Astrocyte (in vitro differentiated cells and primary cell): ENCODE measurements around the gene TBC1D3B.

Experiments used
- EZH2 ChIP-seq: IDR thresholded peaks from 2 replicates; pipeline ENCODE4 v1.6.1; 2012; ENCODE audit warnings: mild to moderate bottlenecking, low read length, inconsistent platforms; ENCODE audit not compliant: insufficient read depth
- TF ChIP-seq, protein P1 (sequence below): IDR thresholded peaks from 2 replicates; pipeline ENCODE4 v1.5.1; 2011; ENCODE audit warnings: low read depth, mild to moderate bottlenecking, inconsistent platforms, low read length, moderate library complexity; ENCODE audit not compliant: insufficient read depth

DNA sequence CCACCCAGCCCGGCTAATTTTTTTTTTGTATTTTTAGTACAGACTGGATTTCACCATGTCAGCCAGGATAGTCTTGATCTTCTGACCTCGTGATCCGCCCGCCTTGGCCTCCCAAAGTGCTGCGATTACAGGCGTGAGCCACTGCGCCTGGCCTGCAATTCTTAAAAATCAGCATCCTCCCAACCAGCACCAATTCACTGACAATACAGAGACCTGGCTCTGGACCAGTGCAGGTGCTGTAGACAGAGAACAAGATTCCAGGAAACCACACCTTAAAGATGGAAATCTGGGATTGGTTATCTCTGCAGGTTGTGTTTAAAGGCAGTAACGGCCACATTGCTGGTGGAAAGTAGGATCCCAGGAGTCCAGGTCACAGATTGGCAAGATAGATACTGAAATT lies 33.6 kb downstream of the TBC1D3B start:
- TF ChIP-seq, protein P1, sequence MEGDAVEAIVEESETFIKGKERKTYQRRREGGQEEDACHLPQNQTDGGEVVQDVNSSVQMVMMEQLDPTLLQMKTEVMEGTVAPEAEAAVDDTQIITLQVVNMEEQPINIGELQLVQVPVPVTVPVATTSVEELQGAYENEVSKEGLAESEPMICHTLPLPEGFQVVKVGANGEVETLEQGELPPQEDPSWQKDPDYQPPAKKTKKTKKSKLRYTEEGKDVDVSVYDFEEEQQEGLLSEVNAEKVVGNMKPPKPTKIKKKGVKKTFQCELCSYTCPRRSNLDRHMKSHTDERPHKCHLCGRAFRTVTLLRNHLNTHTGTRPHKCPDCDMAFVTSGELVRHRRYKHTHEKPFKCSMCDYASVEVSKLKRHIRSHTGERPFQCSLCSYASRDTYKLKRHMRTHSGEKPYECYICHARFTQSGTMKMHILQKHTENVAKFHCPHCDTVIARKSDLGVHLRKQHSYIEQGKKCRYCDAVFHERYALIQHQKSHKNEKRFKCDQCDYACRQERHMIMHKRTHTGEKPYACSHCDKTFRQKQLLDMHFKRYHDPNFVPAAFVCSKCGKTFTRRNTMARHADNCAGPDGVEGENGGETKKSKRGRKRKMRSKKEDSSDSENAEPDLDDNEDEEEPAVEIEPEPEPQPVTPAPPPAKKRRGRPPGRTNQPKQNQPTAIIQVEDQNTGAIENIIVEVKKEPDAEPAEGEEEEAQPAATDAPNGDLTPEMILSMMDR: no peak
- TF ChIP-seq EZH2: no peak
